Fibroblast of skin of left quadriceps (primary cell): ENCODE measurements around the gene STOML1.

ENCODE experiments used
- DNase-seq, 2 experiments: peaks; one replicate each; pipeline ENCODE4 v3.0.0-alpha.2; 2013; ENCODE audit warnings: low read depth in 2 of 2

STOML1 gene

GRCh38 chr15:73991726-73992593 is at the start of gene STOML1:
Gene STOML1, minus strand, starts transcription at chr15:73992295. Its CDS starts 72 bp downstream, at chr15:73992223.
- peak; percentile 82 to 83 for DNase-seq

- DNase-seq = peak in 1 of 2 experiments; percentile 40
Measured at GRCh38 chr15:74041311-74041756, 49.2 kb upstream of the STOML1 start.

GRCh38 chr15:74040109-74040850 is 48.2 kb upstream of the STOML1 start:
- DNase-seq = peak; percentile 95

- no peak for DNase-seq
Measured at GRCh38 chr15:74039656-74040010, 47.5 kb upstream of the STOML1 start.

- DNase-seq = no peak
Measured at GRCh38 chr15:74038707-74039655, 46.9 kb upstream of the STOML1 start.

GRCh38 chr15:74037171-74038117 is 45.3 kb upstream of the STOML1 start:
- no peak for DNase-seq

- peak in 1 of 2 experiments; percentile 31 for DNase-seq
Measured at GRCh38 chr15:74036271-74037170, 44.4 kb upstream of the STOML1 start.

- no peak for DNase-seq
Measured at GRCh38 chr15:74035121-74036017, 43.3 kb upstream of the STOML1 start.

GRCh38 chr15:74034206-74034755 is 42.2 kb upstream of the STOML1 start:
- DNase-seq = no peak

GRCh38 chr15:74032606-74033561 is 40.8 kb upstream of the STOML1 start:
- DNase-seq = no peak

GRCh38 chr15:74032046-74032445 is 40.0 kb upstream of the STOML1 start:
- DNase-seq = no peak

- DNase-seq = no peak
Measured at GRCh38 chr15:74028646-74029045, 36.6 kb upstream of the STOML1 start.

- DNase-seq = no peak
Measured at GRCh38 chr15:74027688-74028087, 35.6 kb upstream of the STOML1 start.

- no peak for DNase-seq
Measured at GRCh38 chr15:74025436-74025835, 33.3 kb upstream of the STOML1 start.

- no peak for DNase-seq
Measured at GRCh38 chr15:74024687-74025086, 32.6 kb upstream of the STOML1 start.

- DNase-seq = no peak
Measured at GRCh38 chr15:74022706-74023470, 30.8 kb upstream of the STOML1 start.
